OCI-LY1 (cell line): Measurements from ENCODE around the gene ALAD.
"Not testable (repeated sequence)": the region's sequence is repeated elsewhere in the genome, so short reads cannot be mapped to it uniquely, and the experiment has no call there.

ENCODE experiments used
- H2AFZ ChIP-seq: fragments of 200-600 bp; sonication (generic), shearing (Covaris generic); 2 replicates; pipeline ENCODE4 v1.6.0; 2014; ENCODE audit warnings: antibody characterized with exemption, mild to moderate bottlenecking, low read length
- H3F3A ChIP-seq: fragments of 200-600 bp; sonication (generic), shearing (Covaris generic); 2 replicates; pipeline ENCODE4 v1.6.0; 2014; ENCODE audit warnings: mild to moderate bottlenecking, antibody characterized with exemption, low read length, moderate library complexity; ENCODE audit not compliant: insufficient read depth
- H3K27ac ChIP-seq: fragments of 200-600 bp; sonication (generic); 2 replicates; pipeline ENCODE4 v1.5.1; 2014; ENCODE audit warnings: low read length, mixed run types, mild to moderate bottlenecking, low read depth; ENCODE audit not compliant: poor library complexity, severe bottlenecking
- H3K27me3 ChIP-seq: fragments of 200-600 bp; sonication (generic); 2 replicates; pipeline ENCODE4 v1.6.0; 2014; ENCODE audit warnings: antibody characterized with exemption, mild to moderate bottlenecking, low read length, moderate library complexity; ENCODE audit not compliant: insufficient read depth
- H3K36me3 ChIP-seq: fragments of 200-600 bp; sonication (generic); 2 replicates; pipeline ENCODE4 v1.6.1; 2014; ENCODE audit warnings: mild to moderate bottlenecking, antibody characterized with exemption, low read length, moderate library complexity, mixed read lengths; ENCODE audit not compliant: insufficient read depth
- H3K4me1 ChIP-seq: fragments of 200-600 bp; sonication (generic); 2 replicates; pipeline ENCODE4 v1.5.1; 2014; ENCODE audit warnings: mild to moderate bottlenecking, low read length, moderate library complexity; ENCODE audit not compliant: insufficient read depth, severe bottlenecking
- H3K4me2 ChIP-seq: fragments of 200-600 bp; sonication (generic), shearing (Covaris generic); 2 replicates; pipeline ENCODE4 v1.6.1; 2014; ENCODE audit warnings: low read length
- H3K4me3 ChIP-seq: fragments of 200-600 bp; sonication (generic); 2 replicates; pipeline ENCODE4 v1.5.1; 2014; ENCODE audit warnings: low read length, low read depth, mild to moderate bottlenecking, mixed read lengths; ENCODE audit not compliant: poor library complexity, severe bottlenecking
- H3K79me2 ChIP-seq: fragments of 200-600 bp; shearing (Covaris generic); 2 replicates; pipeline ENCODE4 v1.6.1; 2016; ENCODE audit warnings: mixed run types, low read length, mixed read lengths; ENCODE audit not compliant: insufficient read depth
- H3K9ac ChIP-seq: fragments of 200-600 bp; sonication (generic), shearing (Covaris generic); 2 replicates; pipeline ENCODE4 v1.6.1; 2014; ENCODE audit warnings: mild to moderate bottlenecking, low read length, mixed read lengths
- H3K9me2 ChIP-seq: fragments of 200-600 bp; sonication (generic), shearing (Covaris generic); 2 replicates; pipeline ENCODE4 v1.6.1; 2014; ENCODE audit warnings: low read depth, mild to moderate bottlenecking, low read length, mixed read lengths
- H3K9me3 ChIP-seq: fragments of 200-600 bp; shearing (Covaris generic); 2 replicates; pipeline ENCODE4 v1.6.1; 2014; ENCODE audit warnings: low read length, mixed read lengths
- H4K20me1 ChIP-seq: fragments of 200-600 bp; sonication (generic), shearing (Covaris generic); 2 replicates; pipeline ENCODE4 v1.6.0; 2016; ENCODE audit warnings: mild to moderate bottlenecking, low read length; ENCODE audit not compliant: insufficient read depth
- CTCF ChIP-seq: fragments of 200-600 bp; sonication (generic), shearing (Covaris generic); IDR thresholded peaks from 2 replicates; pipeline ENCODE4 v1.5.1; 2017; ENCODE audit warnings: mild to moderate bottlenecking, antibody characterized with exemption, low read length, moderate library complexity, mixed read lengths
- EZH2 ChIP-seq: fragments of 200-600 bp; sonication (generic), shearing (Covaris generic); IDR thresholded peaks from 2 replicates; pipeline ENCODE4 v1.8.0; 2017; ENCODE audit warnings: borderline replicate concordance, mixed run types, mild to moderate bottlenecking, antibody characterized with exemption, low read length, moderate library complexity, mixed read lengths

The ALAD gene

GRCh38 chr9:113387560-113388230 lies 13.4 kb downstream of the ALAD start:
- Histone ChIP-seq H3K27ac (no peak overlapping the region), H2AFZ (no peak overlapping the region), H4K20me1 (no peaks in the 10 kb centered on the region), H3K36me3 (peaks cover 47% of the 10 kb centered on the region), H3K9ac (no peak overlapping the region), H3K4me1 (no peaks in the 10 kb centered on the region), H3K4me3 (no peak overlapping the region), H3K9me2 (no peaks in the 10 kb centered on the region), H3K27me3 (no peaks in the 10 kb centered on the region), H3F3A (no peaks in the 10 kb centered on the region), H3K79me2 (no peaks in the 10 kb centered on the region), H3K9me3 (no peaks in the 10 kb centered on the region), H3K4me2 (no peak overlapping the region)
- TF ChIP-seq EZH2 = no peak
- TF ChIP-seq CTCF = no peak

DNA sequence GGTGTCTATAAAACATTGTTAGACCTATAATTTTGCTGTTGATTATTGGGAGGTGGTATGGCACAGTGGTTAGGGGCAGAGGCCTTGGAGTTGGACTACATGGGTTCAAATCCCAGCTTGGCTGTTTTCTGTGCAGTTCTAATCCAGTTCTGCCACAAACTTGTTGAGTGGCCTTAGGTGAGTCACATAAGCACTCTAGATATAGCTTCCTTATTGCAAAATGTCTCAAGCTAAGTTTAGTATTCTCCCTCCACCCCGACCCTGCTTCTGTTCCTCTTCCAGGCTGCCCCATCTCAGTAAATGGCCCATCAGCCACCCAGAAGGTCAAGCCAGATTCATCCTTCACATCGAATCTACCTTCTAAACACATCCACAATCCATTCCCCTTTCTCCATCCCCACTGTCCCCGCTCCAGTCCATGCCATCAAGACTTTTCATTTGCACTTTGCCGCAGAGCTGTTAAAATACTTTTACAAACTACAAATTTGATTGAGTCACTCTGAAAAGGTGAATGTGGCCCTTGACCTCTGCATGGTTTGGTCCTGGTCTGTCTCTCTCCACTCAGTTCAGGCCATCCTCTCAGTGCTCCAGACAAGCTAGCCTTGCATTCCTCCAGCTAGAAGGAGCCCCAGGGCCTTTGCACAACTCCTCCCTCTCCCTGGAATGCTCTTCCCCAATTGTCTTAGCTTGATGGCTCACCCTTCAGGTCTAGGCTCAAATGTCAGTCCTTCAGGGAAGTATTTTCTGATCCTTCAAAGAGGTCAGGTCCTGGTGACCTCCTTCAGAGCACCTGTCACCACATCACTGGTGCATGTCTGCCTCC lies 14.3 kb downstream of the ALAD start:
- H3K4me2 ChIP-seq = no peak overlapping the region
- H3F3A ChIP-seq = no peaks in the 10 kb centered on the region
- peaks cover 39% of the 10 kb centered on the region for H3K36me3 ChIP-seq
- H3K27ac ChIP-seq = no peak overlapping the region
- no peak overlapping the region for H3K4me3 ChIP-seq
- no peaks in the 10 kb centered on the region for H3K27me3 ChIP-seq
- no peaks in the 10 kb centered on the region for H3K9me3 ChIP-seq
- H2AFZ ChIP-seq = no peak overlapping the region
- no peaks in the 10 kb centered on the region for H3K9me2 ChIP-seq
- H4K20me1 ChIP-seq = no peaks in the 10 kb centered on the region
- no peaks in the 10 kb centered on the region for H3K79me2 ChIP-seq
- TF ChIP-seq EZH2 (no peak), CTCF (no peak)
- H3K9ac ChIP-seq = no peak overlapping the region
- H3K4me1 ChIP-seq = no peaks in the 10 kb centered on the region

DNA sequence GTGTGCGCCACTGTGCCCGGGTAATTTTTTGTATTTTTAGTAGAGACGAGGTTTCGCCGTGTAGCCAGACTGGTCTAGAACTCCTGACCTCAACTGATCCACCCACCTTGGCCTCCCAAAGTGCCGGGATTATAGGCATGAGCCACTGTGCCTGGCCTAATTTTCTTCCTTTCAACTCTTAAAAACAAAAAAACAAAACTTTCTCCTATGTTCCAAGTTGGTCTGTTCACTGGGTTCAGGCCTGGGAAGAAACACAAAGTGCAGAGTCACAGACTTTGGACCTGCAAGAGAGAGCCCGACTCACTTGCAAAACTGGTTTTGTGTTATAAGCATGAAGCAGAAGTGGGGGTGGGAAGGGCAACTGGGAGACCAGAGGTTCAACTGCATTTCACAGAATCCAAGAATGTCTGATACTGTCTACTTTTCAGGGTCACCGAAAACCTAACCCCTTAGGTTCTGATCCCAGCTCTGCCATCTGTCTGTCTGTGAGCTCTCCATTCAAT lies 19.1 kb downstream of the ALAD start:
- Histone ChIP-seq H3K9me2 (no peaks in the 10 kb centered on the region), H3K27me3 (no peaks in the 10 kb centered on the region), H4K20me1 (no peaks in the 10 kb centered on the region), H3K4me3 (no peak overlapping the region), H3K9me3 (no peaks in the 10 kb centered on the region), H3K79me2 (no peaks in the 10 kb centered on the region), H3F3A (no peaks in the 10 kb centered on the region), H3K4me1 (peaks cover 18% of the 10 kb centered on the region), H3K4me2 (no peak overlapping the region), H2AFZ (no peak overlapping the region), H3K9ac (no peak overlapping the region), H3K27ac (no peak overlapping the region), H3K36me3 (peaks cover 5% of the 10 kb centered on the region; the same call in 1 of the 2 replicates)
- TF ChIP-seq CTCF (no peak), EZH2 (no peak)

DNA sequence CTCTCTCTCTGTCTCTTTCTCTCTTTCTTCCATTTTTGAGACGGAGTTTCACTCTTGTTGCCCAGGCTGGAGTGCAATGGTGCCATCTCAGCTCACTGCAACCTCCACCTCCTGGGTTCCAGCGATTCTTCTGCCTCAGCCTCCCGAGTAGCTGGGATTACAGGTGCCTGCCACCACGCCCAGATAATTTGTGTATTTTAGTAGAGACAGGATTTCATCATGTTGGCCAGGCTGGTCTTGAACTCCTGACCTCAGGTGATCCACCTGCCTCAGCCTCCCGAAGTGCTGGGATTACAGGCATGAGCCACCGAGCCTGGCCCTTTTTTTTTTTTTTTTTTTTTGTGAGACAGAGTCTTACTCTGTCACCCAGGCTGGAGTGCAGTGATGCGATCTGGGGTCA lies 19.6 kb downstream of the ALAD start:
- H2AFZ ChIP-seq, H3K79me2 ChIP-seq, H3K4me3 ChIP-seq, H3F3A ChIP-seq, H3K9ac ChIP-seq, H3K9me2 ChIP-seq, H3K4me2 ChIP-seq, H3K9me3 ChIP-seq, H3K36me3 ChIP-seq, H4K20me1 ChIP-seq, H3K27ac ChIP-seq, H3K27me3 ChIP-seq: not testable (repeated sequence)
- H3K4me1 ChIP-seq = peaks cover 18% of the 10 kb centered on the region
